Measurements from ENCODE around the gene TBC1D30. TPM values are rescaled to one million over a fixed set of nuclear protein-coding genes. Genes with fewer than 3 reads are reported as not detected.

TBC1D30 gene
- total and polyA plus RNA-seq, 2 donors from 2014 or later = 4.2 to 8.7 TPM

GRCh38 chr12:64835901-64836300 is 11.5 kb downstream of the TBC1D30 start:
- no peaks in the 10 kb centered on the region for H3K4me1 ChIP-seq (ENCODE audit: control insufficient read depth in 2 of 3, insufficient read depth in 2 of 3, low read depth in 1 of 3, low read length in 3 of 3)
- FAIRE-seq (no peak), DNase-seq (no peak)
- H3K9me3 ChIP-seq (ENCODE audit: control insufficient read depth in 2 of 3, insufficient read depth in 1 of 3, low read length in 3 of 3) = no peaks in the 10 kb centered on the region
- no peaks in the 10 kb centered on the region for H3K27me3 ChIP-seq (ENCODE audit: control insufficient read depth, insufficient read depth, low read length)
- no peak overlapping the region for H3K9ac ChIP-seq (ENCODE audit: low read length in 3 of 3)
- no peaks in the 10 kb centered on the region for H3K36me3 ChIP-seq (ENCODE audit: control insufficient read depth in 2 of 3, insufficient read depth in 3 of 3, low read length in 3 of 3)
- H3K27ac ChIP-seq (ENCODE audit: low read depth in 2 of 2, low read length in 2 of 2) = no peak overlapping the region
- intact Hi-C loops (cut with DNase I) = no loop called here
- no peak for TF ChIP-seq CTCF (IDR thresholded peaks at IDR 0.05; ENCODE audit: borderline replicate concordance, extremely low read depth, insufficient read depth)
- no peak overlapping the region for H3K4me3 ChIP-seq (ENCODE audit: low read length in 3 of 3)

GRCh38 chr12:64836856-64837255 is 12.4 kb downstream of the TBC1D30 start:
- TF ChIP-seq CTCF (IDR thresholded peaks at IDR 0.05; ENCODE audit: borderline replicate concordance, extremely low read depth, insufficient read depth) = no peak

GRCh38 chr12:64837427-64837826 is 13.0 kb downstream of the TBC1D30 start:
- Histone ChIP-seq H3K4me3 (ENCODE audit: low read length in 3 of 3) (no peak overlapping the region), H3K27ac (ENCODE audit: low read depth in 2 of 2, low read length in 2 of 2) (no peak overlapping the region), H3K27me3 (ENCODE audit: control insufficient read depth, insufficient read depth, low read length) (no peaks in the 10 kb centered on the region), H3K36me3 (ENCODE audit: control insufficient read depth in 2 of 3, insufficient read depth in 3 of 3, low read length in 3 of 3) (no peaks in the 10 kb centered on the region), H3K9me3 (ENCODE audit: control insufficient read depth in 2 of 3, insufficient read depth in 1 of 3, low read length in 3 of 3) (no peaks in the 10 kb centered on the region), H3K4me1 (ENCODE audit: control insufficient read depth in 2 of 3, insufficient read depth in 2 of 3, low read depth in 1 of 3, low read length in 3 of 3) (no peaks in the 10 kb centered on the region), H3K9ac (ENCODE audit: low read length in 3 of 3) (no peak overlapping the region)
- DNase-seq (no peak), FAIRE-seq (no peak)
- no peak for TF ChIP-seq CTCF (IDR thresholded peaks at IDR 0.05; ENCODE audit: borderline replicate concordance, extremely low read depth, insufficient read depth)
- intact Hi-C loops (cut with DNase I) = no loop called here

More at GRCh38 chr12:64836856-64837255, 12.4 kb downstream of the TBC1D30 start:
- Histone ChIP-seq H3K4me1 (ENCODE audit: control insufficient read depth in 2 of 3, insufficient read depth in 2 of 3, low read depth in 1 of 3, low read length in 3 of 3) (no peaks in the 10 kb centered on the region), H3K4me3 (ENCODE audit: low read length in 3 of 3) (no peak overlapping the region), H3K27ac (ENCODE audit: low read depth in 2 of 2, low read length in 2 of 2) (no peak overlapping the region), H3K9me3 (ENCODE audit: control insufficient read depth in 2 of 3, insufficient read depth in 1 of 3, low read length in 3 of 3) (no peaks in the 10 kb centered on the region), H3K9ac (ENCODE audit: low read length in 3 of 3) (no peak overlapping the region), H3K27me3 (ENCODE audit: control insufficient read depth, insufficient read depth, low read length) (no peaks in the 10 kb centered on the region), H3K36me3 (ENCODE audit: control insufficient read depth in 2 of 3, insufficient read depth in 3 of 3, low read length in 3 of 3) (no peaks in the 10 kb centered on the region)
- DNase-seq (no peak), FAIRE-seq (no peak)
- intact Hi-C loops (cut with DNase I) = no loop called here

- no peaks in the 10 kb centered on the region for H3K27me3 ChIP-seq (ENCODE audit: control insufficient read depth, insufficient read depth, low read length)
- no peaks in the 10 kb centered on the region for H3K36me3 ChIP-seq (ENCODE audit: control insufficient read depth in 2 of 3, insufficient read depth in 3 of 3, low read length in 3 of 3)
- no peaks in the 10 kb centered on the region for H3K9me3 ChIP-seq (ENCODE audit: control insufficient read depth in 2 of 3, insufficient read depth in 1 of 3, low read length in 3 of 3)
- H3K27ac ChIP-seq (ENCODE audit: low read depth in 2 of 2, low read length in 2 of 2) = no peak overlapping the region
- DNase-seq (no peak), FAIRE-seq (no peak)
- H3K4me1 ChIP-seq (ENCODE audit: control insufficient read depth in 2 of 3, insufficient read depth in 2 of 3, low read depth in 1 of 3, low read length in 3 of 3) = no peaks in the 10 kb centered on the region
- no peak for TF ChIP-seq CTCF (IDR thresholded peaks at IDR 0.05; ENCODE audit: borderline replicate concordance, extremely low read depth, insufficient read depth)
- H3K4me3 ChIP-seq (ENCODE audit: low read length in 3 of 3) = no peak overlapping the region
- intact Hi-C loops (cut with DNase I) = no loop called here
- no peak overlapping the region for H3K9ac ChIP-seq (ENCODE audit: low read length in 3 of 3)
These were observed 15.7 kb downstream of the TBC1D30 start for GRCh38 chr12:64840119-64840518.
